ENCODE data around the gene EIF4G2. TPM values are rescaled to one million over a fixed set of nuclear protein-coding genes. Genes with fewer than 3 reads are reported as not detected.
"Not testable (repeated sequence)": the region's sequence is repeated elsewhere in the genome, so short reads cannot be mapped to it uniquely, and the experiment has no call there.

EIF4G2 gene
- total and polyA plus RNA-seq, 4 donors: 782 to 1,101 (median 978) TPM

DNA sequence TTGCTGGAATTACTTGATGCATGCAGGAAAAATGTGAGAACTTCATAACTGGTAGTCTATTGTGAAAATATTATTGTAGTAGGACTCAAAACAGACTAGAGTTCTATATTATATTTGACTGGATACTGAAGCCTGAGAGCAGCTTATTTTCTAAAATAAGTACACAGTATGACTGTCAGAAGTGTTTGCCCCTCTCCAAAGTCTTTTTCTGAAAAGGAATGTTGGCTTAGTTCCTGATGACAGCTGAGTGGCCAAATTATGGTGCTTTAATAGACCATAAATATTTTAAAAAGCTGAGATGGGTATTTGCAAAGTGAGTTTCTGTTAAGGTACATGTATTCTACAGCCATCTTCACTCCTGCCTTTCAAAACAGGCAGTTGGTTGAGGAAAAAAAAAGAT lies 36.1 kb upstream of the EIF4G2 start:
- no peaks in the 10 kb centered on the region for H3K27me3 ChIP-seq (ENCODE audit: control insufficient read depth, insufficient read depth, low read length)
- no peaks in the 10 kb centered on the region for H3K9me3 ChIP-seq (ENCODE audit: control insufficient read depth, insufficient read depth, low read length)
- DNase-seq (ENCODE audit: low read depth in 4 of 6, low spot score in 6 of 6): no peak
- no peaks in the 10 kb centered on the region for H3K36me3 ChIP-seq (ENCODE audit: control insufficient read depth, insufficient read depth, low read length)
- H3K27ac ChIP-seq (ENCODE audit: low read depth, low read length): no peak overlapping the region
- H3K4me3 ChIP-seq (ENCODE audit: low read depth, low read length): no peak overlapping the region
- no peaks in the 10 kb centered on the region for H3K4me1 ChIP-seq (ENCODE audit: control insufficient read depth, insufficient read depth, low read length)

DNA sequence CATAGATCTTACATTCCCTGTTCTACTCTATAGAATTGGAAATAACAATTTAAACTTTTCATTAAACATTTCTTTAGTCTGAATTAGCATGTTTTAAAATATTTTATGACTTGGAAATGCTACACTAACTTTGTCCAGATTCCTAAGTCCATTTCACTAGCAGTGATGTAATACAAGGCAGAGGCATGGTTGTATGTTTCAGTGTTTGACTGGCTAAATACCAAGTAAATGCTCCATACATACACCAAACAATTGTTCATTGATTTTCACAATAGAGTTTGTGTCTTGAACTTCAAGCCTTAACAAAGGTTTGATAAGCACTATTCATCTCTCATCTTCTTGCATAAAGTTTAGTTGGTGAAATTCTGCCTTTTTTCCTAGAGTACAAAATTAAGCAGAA lies 35.6 kb upstream of the EIF4G2 start:
- DNase-seq (ENCODE audit: low read depth in 4 of 6, low spot score in 6 of 6): no peak
- Histone ChIP-seq H3K36me3 (ENCODE audit: control insufficient read depth, insufficient read depth, low read length) (no peaks in the 10 kb centered on the region), H3K27ac (ENCODE audit: low read depth, low read length) (no peak overlapping the region), H3K4me3 (ENCODE audit: low read depth, low read length) (no peak overlapping the region), H3K9me3 (ENCODE audit: control insufficient read depth, insufficient read depth, low read length) (no peaks in the 10 kb centered on the region), H3K4me1 (ENCODE audit: control insufficient read depth, insufficient read depth, low read length) (no peaks in the 10 kb centered on the region), H3K27me3 (ENCODE audit: control insufficient read depth, insufficient read depth, low read length) (no peaks in the 10 kb centered on the region)

DNA sequence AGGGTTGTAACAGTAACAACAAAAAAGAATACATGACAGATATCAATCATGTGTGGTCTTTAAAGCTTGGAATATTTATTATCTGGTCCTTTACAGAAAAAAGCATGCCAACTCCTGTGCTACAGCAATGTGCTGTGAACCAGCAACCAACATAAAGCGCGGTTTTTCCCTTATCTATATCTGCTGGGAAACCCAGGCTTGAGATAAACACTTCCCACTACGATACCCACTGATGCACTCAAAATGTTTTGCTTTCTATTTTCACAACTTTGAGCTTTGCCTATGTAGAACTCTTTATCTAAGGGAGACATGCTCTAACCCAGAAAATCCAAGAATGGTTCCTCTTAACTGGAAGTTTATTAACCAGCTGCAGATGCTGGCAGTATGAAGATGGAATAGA lies 30.2 kb upstream of the EIF4G2 start:
- H3K36me3 ChIP-seq (ENCODE audit: control insufficient read depth, insufficient read depth, low read length): no peaks in the 10 kb centered on the region
- DNase-seq (ENCODE audit: low read depth in 4 of 6, low spot score in 6 of 6): no peak
- H3K4me3 ChIP-seq (ENCODE audit: low read depth, low read length): no peak overlapping the region
- H3K4me1 ChIP-seq (ENCODE audit: control insufficient read depth, insufficient read depth, low read length): no peaks in the 10 kb centered on the region
- H3K27me3 ChIP-seq (ENCODE audit: control insufficient read depth, insufficient read depth, low read length): no peaks in the 10 kb centered on the region
- H3K9me3 ChIP-seq (ENCODE audit: control insufficient read depth, insufficient read depth, low read length): no peaks in the 10 kb centered on the region
- no peak overlapping the region for H3K27ac ChIP-seq (ENCODE audit: low read depth, low read length)
- WGBS (ENCODE audit: insufficient coverage): 67% methylated on average over 3 of the region's 3 CpGs

DNA sequence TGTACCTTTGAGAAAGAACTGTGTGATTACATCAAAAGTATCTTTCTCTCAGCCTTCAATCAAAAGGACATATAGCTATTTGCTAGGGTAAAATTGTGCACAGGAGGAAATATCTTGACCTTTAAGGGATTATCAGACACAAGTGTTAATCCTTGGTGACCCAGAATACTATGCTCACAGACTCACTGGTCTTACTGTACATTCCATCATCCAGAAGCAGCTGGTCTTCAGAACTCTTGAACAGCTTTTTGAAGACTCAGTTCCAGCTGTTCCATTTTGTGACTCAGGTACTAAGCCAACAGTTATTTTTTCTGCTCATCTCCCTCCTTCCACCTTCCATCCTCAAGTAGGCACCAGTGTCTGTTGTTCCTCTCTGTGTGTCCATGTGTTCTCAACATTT lies 29.4 kb upstream of the EIF4G2 start:
- Histone ChIP-seq H3K4me3 (ENCODE audit: low read depth, low read length) (no peak overlapping the region), H3K27me3 (ENCODE audit: control insufficient read depth, insufficient read depth, low read length) (no peaks in the 10 kb centered on the region), H3K9me3 (ENCODE audit: control insufficient read depth, insufficient read depth, low read length) (no peaks in the 10 kb centered on the region), H3K36me3 (ENCODE audit: control insufficient read depth, insufficient read depth, low read length) (no peaks in the 10 kb centered on the region), H3K27ac (ENCODE audit: low read depth, low read length) (no peak overlapping the region), H3K4me1 (ENCODE audit: control insufficient read depth, insufficient read depth, low read length) (no peaks in the 10 kb centered on the region)
- DNase-seq (ENCODE audit: low read depth in 4 of 6, low spot score in 6 of 6): no peak

DNA sequence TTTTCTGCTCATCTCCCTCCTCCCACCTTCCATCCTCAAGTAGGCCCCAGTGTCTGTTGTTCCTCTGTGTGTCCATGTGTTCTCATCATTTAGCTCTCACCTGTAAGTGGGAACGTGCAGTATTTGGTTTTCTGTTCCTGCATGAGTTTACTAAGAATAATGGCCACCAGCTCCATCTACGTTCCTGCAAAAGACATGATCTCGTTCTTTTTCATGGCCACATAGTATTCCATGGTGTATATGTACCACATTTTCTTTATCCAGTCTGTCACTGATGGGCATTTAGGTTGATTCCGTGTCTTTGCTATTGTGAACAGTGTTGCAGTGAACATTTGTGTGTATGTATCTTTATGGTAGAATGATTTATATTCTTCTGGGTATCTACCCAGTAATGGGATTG lies 28.2 kb upstream of the EIF4G2 start:
- H3K27me3 ChIP-seq (ENCODE audit: control insufficient read depth, insufficient read depth, low read length); H3K9me3 ChIP-seq (ENCODE audit: control insufficient read depth, insufficient read depth, low read length); H3K36me3 ChIP-seq (ENCODE audit: control insufficient read depth, insufficient read depth, low read length); H3K4me1 ChIP-seq (ENCODE audit: control insufficient read depth, insufficient read depth, low read length); H3K4me3 ChIP-seq (ENCODE audit: low read depth, low read length); H3K27ac ChIP-seq (ENCODE audit: low read depth, low read length); DNase-seq (ENCODE audit: low read depth in 4 of 6, low spot score in 6 of 6): not testable (repeated sequence)
- no CpG with 5 or more reads among the region's 4 CpGs for WGBS (ENCODE audit: insufficient coverage)

DNA sequence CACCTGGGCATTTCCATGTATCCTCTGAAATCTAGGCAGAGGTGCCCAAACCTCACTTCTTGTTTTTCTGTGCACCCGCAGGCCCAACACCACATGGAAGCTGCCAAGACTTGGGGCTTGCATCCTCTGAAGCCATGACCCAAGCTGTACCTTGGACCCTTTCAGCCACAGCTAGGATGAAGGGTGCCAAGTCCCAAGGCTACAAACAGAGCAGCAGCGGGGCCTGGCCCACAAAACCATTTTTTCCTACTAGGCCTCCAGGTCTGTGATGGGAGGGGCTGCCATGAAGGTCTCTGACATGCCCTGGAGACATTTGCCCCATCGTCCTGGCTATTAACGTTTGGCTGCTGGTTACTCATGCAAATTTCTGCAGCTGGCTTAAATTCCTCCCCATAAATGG lies 20.4 kb upstream of the EIF4G2 start:
- H3K4me1 ChIP-seq (ENCODE audit: control insufficient read depth, insufficient read depth, low read length): no peaks in the 10 kb centered on the region
- DNase-seq (ENCODE audit: low read depth in 4 of 6, low spot score in 6 of 6): no peak
- no peaks in the 10 kb centered on the region for H3K9me3 ChIP-seq (ENCODE audit: control insufficient read depth, insufficient read depth, low read length)
- no peak overlapping the region for H3K27ac ChIP-seq (ENCODE audit: low read depth, low read length)
- no peak overlapping the region for H3K4me3 ChIP-seq (ENCODE audit: low read depth, low read length)
- no peaks in the 10 kb centered on the region for H3K27me3 ChIP-seq (ENCODE audit: control insufficient read depth, insufficient read depth, low read length)
- WGBS (ENCODE audit: insufficient coverage): 88% methylated on average over 3 of the region's 4 CpGs
- no peaks in the 10 kb centered on the region for H3K36me3 ChIP-seq (ENCODE audit: control insufficient read depth, insufficient read depth, low read length)

DNA sequence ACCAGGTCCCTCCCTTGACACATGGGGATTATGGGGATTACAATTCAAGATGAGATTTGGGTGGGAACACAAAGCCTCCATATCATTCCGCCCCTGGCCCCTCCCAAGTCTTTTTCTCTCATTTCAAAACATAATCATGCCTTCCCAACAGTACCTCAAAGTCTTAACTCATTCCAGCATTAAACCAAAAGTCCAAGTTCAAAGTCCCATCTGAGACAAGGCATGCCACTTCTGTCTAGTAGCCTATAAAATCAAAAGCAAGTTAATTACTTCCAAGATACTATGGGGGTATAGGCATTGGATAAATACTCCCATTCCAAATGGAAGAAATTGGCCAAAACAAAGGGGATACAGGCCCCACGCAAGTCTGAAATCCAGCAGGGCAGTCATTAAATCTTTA lies 19.7 kb upstream of the EIF4G2 start:
- no peak overlapping the region for H3K27ac ChIP-seq (ENCODE audit: low read depth, low read length)
- WGBS (ENCODE audit: insufficient coverage): 89% methylated on average over 1 of the region's 2 CpGs
- no peaks in the 10 kb centered on the region for H3K36me3 ChIP-seq (ENCODE audit: control insufficient read depth, insufficient read depth, low read length)
- no peaks in the 10 kb centered on the region for H3K4me1 ChIP-seq (ENCODE audit: control insufficient read depth, insufficient read depth, low read length)
- no peaks in the 10 kb centered on the region for H3K27me3 ChIP-seq (ENCODE audit: control insufficient read depth, insufficient read depth, low read length)
- H3K4me3 ChIP-seq (ENCODE audit: low read depth, low read length): no peak overlapping the region
- no peaks in the 10 kb centered on the region for H3K9me3 ChIP-seq (ENCODE audit: control insufficient read depth, insufficient read depth, low read length)
- no peak for DNase-seq (ENCODE audit: low read depth in 4 of 6, low spot score in 6 of 6)

DNA sequence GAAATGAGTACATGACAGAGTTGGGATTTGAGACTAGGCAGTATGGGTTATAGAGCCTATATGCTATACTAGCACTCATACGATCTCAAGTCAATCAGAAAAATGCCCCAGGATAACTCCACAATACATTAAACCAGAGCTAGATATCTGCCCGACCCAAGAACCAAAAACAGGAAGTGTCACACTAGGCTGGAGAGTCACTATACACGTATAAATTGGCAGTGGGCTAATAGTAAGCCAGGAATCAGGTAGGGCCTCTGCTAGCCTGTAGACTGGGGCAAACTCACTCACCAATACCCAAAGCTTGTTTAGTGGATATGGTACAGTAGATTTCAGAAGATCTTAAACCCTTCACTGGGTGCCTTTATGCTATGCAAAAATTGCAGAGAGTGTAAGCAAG lies 16.2 kb upstream of the EIF4G2 start:
- no peaks in the 10 kb centered on the region for H3K4me1 ChIP-seq (ENCODE audit: control insufficient read depth, insufficient read depth, low read length)
- H3K27me3 ChIP-seq (ENCODE audit: control insufficient read depth, insufficient read depth, low read length): no peaks in the 10 kb centered on the region
- H3K9me3 ChIP-seq (ENCODE audit: control insufficient read depth, insufficient read depth, low read length): no peaks in the 10 kb centered on the region
- DNase-seq (ENCODE audit: low read depth in 4 of 6, low spot score in 6 of 6): no peak
- H3K4me3 ChIP-seq (ENCODE audit: low read depth, low read length): no peak overlapping the region
- no peaks in the 10 kb centered on the region for H3K36me3 ChIP-seq (ENCODE audit: control insufficient read depth, insufficient read depth, low read length)
- WGBS (ENCODE audit: insufficient coverage): no CpG with 5 or more reads among the region's 3 CpGs
- no peak overlapping the region for H3K27ac ChIP-seq (ENCODE audit: low read depth, low read length)

DNA sequence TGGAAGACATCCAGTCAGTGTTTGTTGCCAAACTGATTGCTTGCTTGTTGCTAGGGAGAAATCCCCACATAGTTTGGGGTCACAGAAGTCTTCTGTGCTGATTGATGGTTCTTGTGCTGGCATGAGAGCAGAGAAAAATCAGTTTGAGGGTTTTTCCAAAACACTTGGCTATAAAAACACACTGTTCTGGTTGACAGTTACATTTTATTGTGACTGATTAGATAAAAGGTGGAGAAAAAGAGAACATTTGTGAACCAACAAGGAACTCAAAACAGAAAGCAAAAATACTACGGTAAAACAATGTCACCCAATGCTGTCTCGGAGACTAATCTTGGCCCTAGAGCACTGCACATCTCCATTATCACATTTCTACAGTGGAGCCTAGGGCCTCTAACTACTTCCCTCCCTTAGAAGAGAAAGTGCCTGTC lies 14.4 kb upstream of the EIF4G2 start:
- DNase-seq (ENCODE audit: low read depth in 4 of 6, low spot score in 6 of 6): no peak
- H3K4me1 ChIP-seq (ENCODE audit: control insufficient read depth, insufficient read depth, low read length): no peaks in the 10 kb centered on the region
- WGBS (ENCODE audit: insufficient coverage): 75% methylated on average over 2 of the region's 2 CpGs
- no peaks in the 10 kb centered on the region for H3K36me3 ChIP-seq (ENCODE audit: control insufficient read depth, insufficient read depth, low read length)
- no peaks in the 10 kb centered on the region for H3K27me3 ChIP-seq (ENCODE audit: control insufficient read depth, insufficient read depth, low read length)
- H3K4me3 ChIP-seq (ENCODE audit: low read depth, low read length): no peak overlapping the region
- no peaks in the 10 kb centered on the region for H3K9me3 ChIP-seq (ENCODE audit: control insufficient read depth, insufficient read depth, low read length)
- no peak overlapping the region for H3K27ac ChIP-seq (ENCODE audit: low read depth, low read length)

DNA sequence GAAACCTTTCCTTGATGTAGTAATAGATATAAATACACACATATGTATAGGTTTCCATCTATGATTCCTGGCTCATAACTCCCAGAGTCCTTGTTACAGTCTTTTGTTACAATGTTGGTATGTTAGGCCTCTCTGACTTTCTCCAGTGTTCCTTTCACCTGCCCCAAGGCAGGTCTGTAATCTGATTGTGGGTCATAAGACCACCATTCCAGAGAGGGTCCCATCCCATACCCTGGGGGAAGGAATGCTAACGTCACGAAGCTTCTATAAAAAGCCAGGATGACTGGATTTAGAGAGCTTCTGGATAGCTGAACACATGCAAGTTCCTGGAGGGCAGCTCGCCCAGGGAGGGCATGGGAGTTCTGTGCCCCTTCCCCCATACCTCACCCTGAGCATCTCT lies 13.8 kb upstream of the EIF4G2 start:
- H3K9me3 ChIP-seq (ENCODE audit: control insufficient read depth, insufficient read depth, low read length); H3K27ac ChIP-seq (ENCODE audit: low read depth, low read length); DNase-seq (ENCODE audit: low read depth in 4 of 6, low spot score in 6 of 6); H3K4me3 ChIP-seq (ENCODE audit: low read depth, low read length); H3K27me3 ChIP-seq (ENCODE audit: control insufficient read depth, insufficient read depth, low read length); H3K4me1 ChIP-seq (ENCODE audit: control insufficient read depth, insufficient read depth, low read length); H3K36me3 ChIP-seq (ENCODE audit: control insufficient read depth, insufficient read depth, low read length): not testable (repeated sequence)
- WGBS (ENCODE audit: insufficient coverage): no CpG with 5 or more reads among the region's 3 CpGs

DNA sequence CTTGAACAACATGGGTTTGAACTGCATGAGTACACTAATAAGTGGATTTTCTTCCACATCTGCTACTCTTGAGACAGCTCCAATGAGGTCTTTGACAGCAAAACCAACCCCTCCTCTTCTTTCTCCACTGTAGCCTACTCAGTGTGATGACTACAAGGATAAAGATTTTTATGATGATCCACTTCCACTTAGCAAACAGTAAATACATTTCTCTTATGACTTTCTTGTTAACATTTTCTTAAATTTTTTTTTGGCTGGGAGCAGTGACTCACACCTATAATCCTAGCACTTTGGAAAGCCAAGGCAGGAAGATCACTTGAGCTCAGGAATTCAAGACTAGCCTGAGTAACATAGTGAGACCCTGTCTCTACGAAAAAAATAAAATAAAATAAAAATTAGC lies 9.9 kb upstream of the EIF4G2 start:
- H3K9me3 ChIP-seq (ENCODE audit: control insufficient read depth, insufficient read depth, low read length): no peaks in the 10 kb centered on the region
- H3K4me1 ChIP-seq (ENCODE audit: control insufficient read depth, insufficient read depth, low read length): no peaks in the 10 kb centered on the region
- 100% methylated on average over 1 of the region's 1 CpG for WGBS (ENCODE audit: insufficient coverage)
- DNase-seq (ENCODE audit: low read depth in 4 of 6, low spot score in 6 of 6): no peak
- no peak overlapping the region for H3K4me3 ChIP-seq (ENCODE audit: low read depth, low read length)
- no peaks in the 10 kb centered on the region for H3K27me3 ChIP-seq (ENCODE audit: control insufficient read depth, insufficient read depth, low read length)
- H3K36me3 ChIP-seq (ENCODE audit: control insufficient read depth, insufficient read depth, low read length): no peaks in the 10 kb centered on the region
- H3K27ac ChIP-seq (ENCODE audit: low read depth, low read length): no peak overlapping the region

Measured in spinal cord (tissue), 10 donors.